Activated CD4-positive, alpha-beta T cell treated with anti-CD3 and anti-CD28 coated beads for 24 hours (primary cell): ENCODE data around the gene REXO1.

ENCODE experiments used
- DNase-seq, 2 donors: peaks; one replicate each; pipeline ENCODE4 v3.0.0-alpha.2; 2020; ENCODE audit warnings: low read depth in 2 of 2

REXO1 gene

GRCh38 chr19:1860821-1861598 lies 12.7 kb upstream of the REXO1 start:
- DNase-seq, result no peak

- DNase-seq, result no peak
These were observed 11.9 kb upstream of the REXO1 start for GRCh38 chr19:1860042-1860775.

- no peak for DNase-seq
These were observed 11.1 kb upstream of the REXO1 start for GRCh38 chr19:1859331-1859781.

- DNase-seq, result no peak
These were observed 10.3 kb upstream of the REXO1 start for GRCh38 chr19:1858412-1859081.

GRCh38 chr19:1857648-1858326 lies 9.5 kb upstream of the REXO1 start:
- DNase-seq, result no peak

GRCh38 chr19:1856698-1857603 lies 8.7 kb upstream of the REXO1 start:
- DNase-seq, result no peak

- DNase-seq, result no peak
These were observed 8.0 kb upstream of the REXO1 start for GRCh38 chr19:1856345-1856697.

DNA sequence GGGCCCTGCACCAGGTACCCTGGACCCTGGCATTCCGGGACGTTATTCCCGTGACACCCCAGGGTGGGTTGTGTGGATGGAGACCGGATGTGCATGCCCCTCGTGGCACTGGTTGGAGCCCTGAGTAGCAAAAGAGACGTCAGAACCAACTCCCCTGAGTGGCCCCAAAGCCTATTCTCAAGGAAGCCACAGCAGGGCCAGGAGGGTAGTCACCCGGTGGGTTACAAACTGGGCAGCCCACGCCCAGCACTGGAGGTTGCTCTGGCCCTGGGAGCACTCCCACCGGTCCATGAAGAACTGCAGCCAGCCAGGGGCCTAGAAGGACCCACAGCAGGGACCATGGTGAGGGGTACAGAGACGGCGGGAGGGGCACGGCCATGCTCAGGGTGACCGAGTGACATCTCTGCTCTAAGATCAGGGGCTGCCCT lies 7.6 kb upstream of the REXO1 start:
- DNase-seq, result no peak

GRCh38 chr19:1855040-1855827 lies 7.0 kb upstream of the REXO1 start:
- DNase-seq, result peak in 1 of 2 donors; percentile 80

DNA sequence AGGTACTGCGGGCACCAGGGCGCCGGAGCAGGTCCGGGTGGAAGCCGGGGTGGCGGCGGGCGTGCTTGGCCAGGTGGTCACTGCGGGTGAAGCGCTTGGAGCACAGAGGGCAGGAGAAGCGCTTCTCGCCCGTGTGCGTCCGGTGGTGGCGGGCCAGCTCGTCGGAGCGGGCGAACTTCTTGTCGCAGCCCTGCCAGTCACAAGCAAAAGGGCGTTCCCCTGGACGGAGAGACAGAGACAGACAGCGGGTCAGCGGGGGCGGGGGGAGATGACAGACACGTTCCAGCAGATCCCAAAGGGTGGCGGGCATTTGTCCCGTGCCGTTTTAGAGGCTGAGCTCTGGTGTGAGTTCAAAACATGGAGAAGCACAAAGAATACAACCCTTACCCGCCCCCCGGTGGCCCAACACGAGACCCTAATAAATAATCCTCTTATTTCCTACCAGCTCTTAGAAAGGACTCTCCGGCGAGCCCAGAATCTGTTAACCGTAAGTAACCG lies 6.3 kb upstream of the REXO1 start:
- DNase-seq, result no peak

- DNase-seq, result no peak
These were observed 5.8 kb upstream of the REXO1 start for GRCh38 chr19:1854039-1854541.

GRCh38 chr19:1853295-1854038 lies 5.2 kb upstream of the REXO1 start:
- peak; percentile 66 to 79 for DNase-seq

- no peak for DNase-seq
These were observed 4.4 kb upstream of the REXO1 start for GRCh38 chr19:1852581-1853128.

DNA sequence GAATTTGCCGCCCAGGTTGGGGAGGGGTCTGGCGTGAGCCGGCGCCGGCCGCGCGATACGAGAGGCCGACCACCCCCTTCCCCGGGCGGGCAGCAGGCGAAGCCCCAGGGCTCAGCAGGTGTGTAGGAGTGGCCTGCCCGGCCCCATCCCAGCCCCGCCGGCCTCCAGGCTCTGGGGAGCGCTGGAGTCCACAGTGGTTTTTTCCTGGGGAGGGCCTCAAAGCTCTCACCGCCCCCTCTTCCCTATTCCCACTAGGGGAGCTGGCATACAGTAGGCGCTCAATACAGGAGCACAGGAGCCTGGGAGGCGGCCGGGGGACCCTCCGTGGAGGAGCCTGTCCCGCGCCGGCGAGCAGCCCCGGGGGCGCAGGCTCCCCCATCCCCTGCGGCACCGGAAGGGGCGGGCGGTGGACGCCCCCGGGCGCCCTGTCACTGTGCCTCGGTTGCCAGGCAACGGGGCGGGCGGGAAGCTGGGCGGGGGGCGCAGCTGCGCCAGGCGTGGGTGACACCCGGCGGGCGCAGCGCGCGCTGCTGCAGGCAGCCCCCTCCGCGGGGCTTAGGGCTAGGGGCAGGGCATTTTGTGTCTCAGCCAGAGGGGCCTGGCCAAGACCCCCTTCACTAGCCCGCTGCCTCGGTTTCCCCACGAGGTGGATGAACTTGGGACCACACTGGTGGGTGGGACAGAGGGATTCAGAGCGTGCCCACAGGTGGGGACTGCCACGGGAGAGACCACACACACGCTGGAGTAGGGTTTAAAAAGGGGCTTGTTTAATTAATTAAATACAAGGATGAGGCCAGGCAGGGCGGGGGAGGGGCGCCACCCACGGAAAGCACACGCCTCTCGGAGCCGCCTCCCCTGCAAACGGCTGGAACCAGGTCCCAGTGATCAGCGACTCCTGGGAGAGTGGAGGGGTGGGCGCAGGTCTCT lies 3.6 kb upstream of the REXO1 start:
- DNase-seq, result peak in 1 of 2 donors; percentile 38

DNA sequence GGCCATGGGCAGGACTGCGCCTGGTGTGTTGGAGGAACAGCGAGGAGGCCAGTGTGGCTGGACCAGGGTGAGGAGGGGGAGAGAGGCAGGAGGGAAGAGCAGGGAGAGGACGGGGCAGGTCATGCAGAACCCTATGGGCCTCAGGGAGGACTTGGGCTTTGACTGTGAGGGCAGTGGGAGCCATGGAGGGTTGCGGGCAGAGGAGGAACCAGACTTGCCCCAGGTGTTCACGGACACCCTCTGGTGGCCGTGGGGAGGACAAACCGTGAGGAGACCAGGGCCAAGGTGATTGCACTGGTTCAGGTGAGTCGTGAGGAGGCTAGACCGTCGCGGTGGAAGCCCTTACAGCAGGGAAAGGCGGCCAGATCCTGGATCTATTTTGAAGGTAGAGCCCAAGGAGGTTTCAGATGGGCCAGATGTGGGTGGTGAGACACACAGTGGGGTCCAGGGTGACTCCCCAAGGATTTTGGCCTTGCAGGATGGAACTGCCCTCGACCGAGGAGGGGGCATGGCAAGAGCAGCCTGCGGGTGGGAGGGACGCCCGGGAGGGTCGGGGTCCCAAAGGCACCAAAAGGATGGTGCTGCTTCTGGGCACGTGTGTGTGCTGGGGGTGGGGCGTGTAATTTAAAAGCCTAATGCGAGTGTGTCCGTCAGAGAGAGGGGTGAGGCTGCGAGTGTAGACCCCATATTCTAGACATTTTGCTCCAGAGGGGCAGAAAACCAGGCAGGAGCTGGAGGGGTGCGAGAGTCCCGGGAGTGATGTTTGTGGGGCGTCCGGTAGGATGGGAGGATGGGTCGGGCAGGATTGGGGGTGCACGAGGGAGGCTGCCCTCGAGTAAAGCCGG lies 2.7 kb upstream of the REXO1 start:
- DNase-seq, result no peak

DNA sequence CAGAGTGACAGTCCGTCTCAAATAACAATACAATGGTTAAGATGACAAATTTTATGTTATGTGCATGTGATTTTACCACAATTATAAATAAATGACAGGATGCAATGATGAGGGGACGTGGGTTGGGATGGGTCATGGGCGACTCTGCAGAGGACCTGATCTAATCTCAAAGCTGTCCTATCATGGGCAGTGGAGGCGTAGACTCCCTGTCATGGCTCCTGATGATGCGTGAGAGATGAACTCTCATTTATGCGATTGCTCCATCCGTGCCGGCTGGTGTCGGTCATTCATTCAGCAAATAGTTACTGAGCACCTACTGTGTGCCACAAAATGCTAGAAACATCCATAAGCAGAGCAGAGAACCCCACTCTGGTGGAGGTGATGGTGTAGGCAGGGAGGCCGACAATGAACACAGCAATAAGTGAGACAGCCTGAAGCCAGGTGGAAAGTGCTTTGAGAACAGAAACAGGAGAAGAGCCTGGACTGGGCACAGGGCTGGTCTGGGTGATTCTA lies 1.7 kb upstream of the REXO1 start:
- no peak for DNase-seq

- DNase-seq, result no peak
These were observed 820 bp upstream of the REXO1 start for GRCh38 chr19:1849132-1849474.
